Astrocyte of the hippocampus (primary cell): ENCODE results near the gene CSTPP1.
"Not testable (repeated sequence)": the region's sequence is repeated elsewhere in the genome, so short reads cannot be mapped to it uniquely, and the experiment has no call there.

Source experiments
- DNase-seq: peaks from one replicate; pipeline ENCODE4 v3.0.0; 2011; ENCODE audit warnings: low read depth, low spot score

The CSTPP1 gene

DNA sequence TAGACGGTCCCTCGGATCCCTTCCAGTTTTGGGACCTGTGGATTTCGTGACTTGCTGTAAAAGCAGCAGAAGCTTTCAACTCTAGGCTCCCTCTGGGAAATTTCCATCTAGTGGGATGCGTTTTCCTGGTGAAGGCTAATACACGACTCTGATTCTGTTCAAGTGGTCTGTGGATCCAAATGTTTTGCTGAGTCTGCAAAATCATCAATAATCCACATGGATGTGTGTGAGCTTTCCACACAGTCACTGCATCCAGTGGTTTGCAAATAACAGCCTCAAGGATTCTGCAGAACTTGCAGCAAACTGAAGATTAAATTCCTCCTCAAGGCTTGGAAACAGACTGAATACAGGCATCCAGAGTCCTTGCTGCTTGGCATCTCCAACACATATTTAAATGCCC, 266.0 kb downstream of the CSTPP1 start:
- DNase-seq, result no peak

DNA sequence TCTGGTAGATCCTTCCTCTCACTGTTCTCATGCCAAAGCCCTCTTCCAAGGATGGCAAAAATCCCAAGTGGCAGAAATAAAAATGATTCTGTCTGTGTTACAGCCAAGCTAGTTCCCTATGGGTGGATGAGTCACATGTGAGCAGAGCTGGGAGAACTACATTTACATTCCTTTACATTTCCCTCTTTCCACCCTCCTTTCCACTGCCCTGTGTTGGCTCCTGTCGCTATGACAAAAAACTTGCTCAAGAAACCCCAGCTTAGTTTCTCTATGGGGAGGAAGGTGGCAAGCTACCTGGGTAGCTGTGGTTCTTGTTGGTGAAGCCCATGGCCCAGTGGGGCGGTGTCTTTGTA, 268.1 kb downstream of the CSTPP1 start:
- DNase-seq, result peak; percentile 59

DNA sequence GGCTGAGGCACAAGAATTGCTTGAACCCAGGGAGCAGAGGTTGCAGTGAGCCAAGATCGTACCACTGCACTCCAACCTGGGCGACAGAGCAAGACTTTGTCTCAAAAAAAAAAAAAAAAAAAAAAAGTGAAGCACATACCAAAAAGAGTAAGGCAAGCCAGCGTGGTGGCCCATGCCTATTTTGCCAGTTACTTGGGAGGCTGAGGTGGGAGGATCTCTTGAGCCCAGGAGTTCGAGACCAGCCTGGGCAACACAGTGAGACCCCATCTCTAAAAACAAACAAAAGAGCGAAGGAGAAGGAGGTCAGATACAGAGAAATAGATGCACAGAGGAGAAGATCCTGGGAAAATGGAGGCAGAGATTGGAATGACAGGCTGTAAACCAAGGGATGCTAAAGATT, 270.0 kb downstream of the CSTPP1 start:
- DNase-seq, result not testable (repeated sequence)

DNA sequence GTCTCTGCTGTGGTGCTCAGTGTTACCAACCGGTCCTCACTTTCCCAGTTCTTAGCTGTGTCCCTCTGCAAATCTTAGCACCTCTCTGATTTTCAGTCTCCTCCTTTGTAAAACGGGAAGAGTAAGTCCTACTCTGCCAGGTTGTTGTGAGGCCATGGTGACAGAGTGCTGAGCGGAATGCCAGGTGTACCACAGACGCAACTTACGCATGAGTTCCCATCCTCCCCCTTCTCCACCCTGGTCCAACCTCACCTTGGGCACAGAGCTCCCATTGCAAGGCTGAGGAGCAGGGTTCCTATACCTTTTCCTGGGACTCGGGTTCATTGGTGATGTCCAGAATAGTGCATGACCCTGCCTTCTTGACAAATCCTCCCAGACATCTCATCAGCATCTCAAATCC, 270.9 kb downstream of the CSTPP1 start:
- DNase-seq, result no peak

DNA sequence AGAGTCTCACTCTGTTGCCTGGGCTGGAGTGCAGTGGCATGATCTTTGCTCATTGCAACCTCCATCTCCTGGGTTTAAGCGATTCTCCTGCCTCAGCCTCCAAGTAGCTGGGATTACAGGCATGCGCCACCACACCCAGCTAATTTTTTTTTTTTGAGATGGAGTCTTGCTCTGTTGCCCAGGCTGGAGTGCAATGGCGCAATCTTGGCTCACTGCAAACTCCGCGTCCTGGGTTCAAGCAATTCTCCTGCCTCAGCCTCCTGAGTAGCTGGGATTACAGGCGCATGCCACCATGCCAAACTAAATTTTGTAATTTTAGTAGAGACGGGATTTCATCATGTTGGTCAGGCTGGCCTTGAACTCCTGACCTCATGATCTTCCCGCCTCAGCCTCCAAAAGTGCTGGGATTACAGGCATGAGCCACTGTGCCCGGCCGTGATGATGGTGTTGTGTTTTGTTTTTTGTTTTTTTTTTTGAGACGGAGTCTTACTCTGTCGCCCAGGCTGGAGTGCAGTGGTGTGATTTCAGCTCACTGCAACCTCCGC, 271.5 kb downstream of the CSTPP1 start:
- DNase-seq, result not testable (repeated sequence)

DNA sequence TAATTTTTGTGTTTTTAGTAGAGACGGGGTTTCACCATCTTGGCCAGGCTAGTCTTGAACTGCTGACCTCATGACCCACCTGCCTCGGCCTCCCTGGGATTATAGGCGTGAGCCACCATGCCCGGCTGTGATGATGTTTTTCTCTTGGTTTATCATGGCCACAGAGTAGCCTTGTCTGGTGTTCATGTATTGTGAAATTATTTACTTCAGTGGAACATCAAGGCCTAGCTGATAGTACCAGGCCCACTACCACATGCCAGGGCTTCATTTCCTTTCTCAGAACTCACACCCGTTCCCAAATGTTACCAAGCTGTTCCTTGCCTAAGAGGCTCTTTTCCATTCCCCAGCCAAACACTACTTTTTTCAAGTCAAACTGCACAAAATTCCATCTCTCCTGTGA, 272.1 kb downstream of the CSTPP1 start:
- no peak for DNase-seq
